ENCODE measurements around the gene KIF1B.

DNA sequence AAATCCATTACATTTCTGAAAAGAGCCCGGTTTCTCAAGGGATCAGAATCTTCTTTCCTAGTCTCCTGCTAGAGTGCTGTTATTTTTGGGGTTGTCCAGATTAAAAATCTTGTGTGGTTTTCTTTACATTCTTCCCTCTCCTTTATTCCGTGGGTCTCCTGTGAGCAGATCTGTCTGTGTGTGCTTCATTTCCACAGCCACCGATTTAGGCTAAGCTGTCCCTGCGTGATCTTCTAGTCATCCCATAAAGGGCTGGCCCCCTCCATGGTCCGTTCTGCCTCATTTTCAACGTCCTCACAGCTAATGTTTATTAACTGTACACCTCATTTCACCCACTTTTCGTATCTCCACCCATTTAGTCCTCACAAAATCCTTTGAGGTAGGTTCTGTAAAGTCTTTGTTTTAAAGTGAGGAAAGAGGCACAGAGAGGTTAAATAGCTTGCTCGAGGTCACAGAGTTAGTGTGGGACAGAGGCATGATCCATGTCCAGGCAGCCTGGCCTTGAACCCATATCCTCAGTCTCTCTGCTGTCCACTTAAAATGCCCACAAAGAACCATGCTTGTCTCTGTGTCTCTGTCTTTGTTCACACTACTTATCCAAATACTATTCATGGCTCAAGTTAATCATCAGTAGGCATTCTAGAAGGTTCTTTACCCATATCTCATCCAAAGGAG lies 38.2 kb upstream of the KIF1B start:
- TF ChIP-seq, protein P1, sequence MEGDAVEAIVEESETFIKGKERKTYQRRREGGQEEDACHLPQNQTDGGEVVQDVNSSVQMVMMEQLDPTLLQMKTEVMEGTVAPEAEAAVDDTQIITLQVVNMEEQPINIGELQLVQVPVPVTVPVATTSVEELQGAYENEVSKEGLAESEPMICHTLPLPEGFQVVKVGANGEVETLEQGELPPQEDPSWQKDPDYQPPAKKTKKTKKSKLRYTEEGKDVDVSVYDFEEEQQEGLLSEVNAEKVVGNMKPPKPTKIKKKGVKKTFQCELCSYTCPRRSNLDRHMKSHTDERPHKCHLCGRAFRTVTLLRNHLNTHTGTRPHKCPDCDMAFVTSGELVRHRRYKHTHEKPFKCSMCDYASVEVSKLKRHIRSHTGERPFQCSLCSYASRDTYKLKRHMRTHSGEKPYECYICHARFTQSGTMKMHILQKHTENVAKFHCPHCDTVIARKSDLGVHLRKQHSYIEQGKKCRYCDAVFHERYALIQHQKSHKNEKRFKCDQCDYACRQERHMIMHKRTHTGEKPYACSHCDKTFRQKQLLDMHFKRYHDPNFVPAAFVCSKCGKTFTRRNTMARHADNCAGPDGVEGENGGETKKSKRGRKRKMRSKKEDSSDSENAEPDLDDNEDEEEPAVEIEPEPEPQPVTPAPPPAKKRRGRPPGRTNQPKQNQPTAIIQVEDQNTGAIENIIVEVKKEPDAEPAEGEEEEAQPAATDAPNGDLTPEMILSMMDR (IDR thresholded peaks at IDR 0.05): no peak
- no peak for TF ChIP-seq POLR2AphosphoS5 (IDR thresholded peaks at IDR 0.05)
- TF ChIP-seq POLR2A (IDR thresholded peaks at IDR 0.05): no peak
